Trophoblast cell (in vitro differentiated cells and primary cell): ENCODE results near the gene ZNF680.

Source experiments
- DNase-seq, 2 donors: peaks; one replicate each; pipeline ENCODE4 v3.0.0-alpha.2; 2016
- H2AFZ ChIP-seq: 2 replicates; pipeline ENCODE4 v1.6.1; 2013; ENCODE audit warnings: low read length, moderate library complexity, mild to moderate bottlenecking; ENCODE audit not compliant: insufficient read depth, poor library complexity
- H2AK5ac ChIP-seq: 2 replicates; pipeline ENCODE4 v1.6.1; 2013; ENCODE audit warnings: mild to moderate bottlenecking, low read length
- H2BK120ac ChIP-seq: 2 replicates; pipeline ENCODE4 v1.6.1; 2013; ENCODE audit warnings: low read length, mild to moderate bottlenecking, moderate library complexity; ENCODE audit not compliant: insufficient read depth, poor library complexity
- H2BK12ac ChIP-seq: 2 replicates; pipeline ENCODE4 v1.6.1; 2013; ENCODE audit warnings: mild to moderate bottlenecking, low read length, moderate library complexity
- H2BK5ac ChIP-seq: 2 replicates; pipeline ENCODE4 v1.6.1; 2013; ENCODE audit warnings: low read length, low read depth, moderate library complexity, mild to moderate bottlenecking; ENCODE audit not compliant: poor library complexity
- H3K14ac ChIP-seq: 2 replicates; pipeline ENCODE4 v1.6.1; 2013; ENCODE audit warnings: mild to moderate bottlenecking, low read length
- H3K18ac ChIP-seq: 2 replicates; pipeline ENCODE4 v1.6.1; 2013; ENCODE audit warnings: mild to moderate bottlenecking, low read length
- H3K23ac ChIP-seq: 2 replicates; pipeline ENCODE4 v1.6.1; 2013; ENCODE audit warnings: low read length
- H3K27ac ChIP-seq: 2 replicates; pipeline ENCODE4 v1.5.1; 2013; ENCODE audit warnings: low read depth, mild to moderate bottlenecking, inconsistent platforms, low read length, moderate library complexity
- H3K27me3 ChIP-seq: 2 replicates; pipeline ENCODE4 v1.6.1; 2013; ENCODE audit warnings: inconsistent platforms, mild to moderate bottlenecking, low read length, moderate library complexity; ENCODE audit not compliant: insufficient read depth
- H3K36me3 ChIP-seq, 2 experiments: 1 replicate in 1 of 2; 2 replicates in 1 of 2; pipeline ENCODE4 v1.6.1; 2013; ENCODE audit warnings: low read length in 2 of 2, mild to moderate bottlenecking in 2 of 2, moderate library complexity in 1 of 2; ENCODE audit not compliant: insufficient read depth in 2 of 2, control insufficient read depth in 1 of 2
- H3K4ac ChIP-seq: 2 replicates; pipeline ENCODE4 v1.6.1; 2013; ENCODE audit warnings: low read depth, mild to moderate bottlenecking, low read length, moderate library complexity
- H3K4me1 ChIP-seq, 2 experiments: 1 replicate in 1 of 2; 2 replicates in 1 of 2; pipeline ENCODE4 v1.6.1; 2013; ENCODE audit warnings: low read length in 2 of 2, mild to moderate bottlenecking in 2 of 2, moderate library complexity in 1 of 2; ENCODE audit not compliant: insufficient read depth in 2 of 2, control insufficient read depth in 1 of 2
- H3K4me2 ChIP-seq: 2 replicates; pipeline ENCODE4 v1.6.1; 2013; ENCODE audit warnings: inconsistent platforms, mild to moderate bottlenecking, low read length, moderate library complexity
- H3K4me3 ChIP-seq: 2 replicates; pipeline ENCODE4 v1.5.1; 2013; ENCODE audit warnings: mild to moderate bottlenecking, low read depth, low read length, inconsistent platforms
- H3K79me1 ChIP-seq: one replicate; pipeline ENCODE4 v1.6.1; 2013; ENCODE audit warnings: low read length
- H3K79me2 ChIP-seq: 2 replicates; pipeline ENCODE4 v1.6.1; 2013; ENCODE audit warnings: low read length, mild to moderate bottlenecking; ENCODE audit not compliant: control insufficient read depth, insufficient read depth, poor library complexity
- H3K9ac ChIP-seq: 2 replicates; pipeline ENCODE4 v1.6.1; 2013; ENCODE audit warnings: mild to moderate bottlenecking, low read length
- H3K9me3 ChIP-seq: 2 replicates; pipeline ENCODE4 v1.6.1; 2013; ENCODE audit warnings: low read depth, mild to moderate bottlenecking, control low read depth, inconsistent platforms, low read length; ENCODE audit not compliant: insufficient read depth
- H4K12ac ChIP-seq: 2 replicates; pipeline ENCODE4 v1.6.1; 2013; ENCODE audit warnings: low read depth, mild to moderate bottlenecking, low read length, moderate library complexity
- H4K8ac ChIP-seq: 2 replicates; pipeline ENCODE4 v1.6.1; 2013; ENCODE audit warnings: low read depth, mild to moderate bottlenecking, low read length, moderate library complexity
- H4K91ac ChIP-seq: one replicate; pipeline ENCODE4 v1.6.1; 2013; ENCODE audit warnings: low read depth, mild to moderate bottlenecking, low read length, moderate library complexity
- WGBS: extraction: QIAGEN DNeasy Blood & Tissue Kit; methylation state at CpG from one replicate; pipeline ENCODE4 v1.1.7; 2013; ENCODE audit warnings: missing lambda C conversion rate; ENCODE audit not compliant: insufficient read length, insufficient coverage; ENCODE audit errors: extremely low coverage; 5-methylcytosine and 5-hydroxymethylcytosine counted together

Gene ZNF680

GRCh38 chr7:64608116-64608910, 45.4 kb upstream of the ZNF680 start:
- H3K4me1 ChIP-seq: no peaks in the 10 kb centered on the region
- H3K18ac ChIP-seq: no peak overlapping the region
- DNase-seq: no peak
- no peak overlapping the region for H3K4ac ChIP-seq
- no peaks in the 10 kb centered on the region for H3K27me3 ChIP-seq
- no peak overlapping the region for H3K27ac ChIP-seq
- no peak overlapping the region for H2AFZ ChIP-seq
- no peak overlapping the region for H2BK12ac ChIP-seq
- H3K4me2 ChIP-seq: no peak overlapping the region
- H3K79me1 ChIP-seq: no peaks in the 10 kb centered on the region
- no peak overlapping the region for H4K12ac ChIP-seq
- WGBS: no CpG with 5 or more reads among the region's 6 CpGs
- H3K36me3 ChIP-seq: no peaks in the 10 kb centered on the region
- H3K79me2 ChIP-seq: no peaks in the 10 kb centered on the region
- no peak overlapping the region for H3K9ac ChIP-seq
- no peak overlapping the region for H3K14ac ChIP-seq
- no peak overlapping the region for H2BK120ac ChIP-seq
- H2AK5ac ChIP-seq: no peak overlapping the region
- no peak overlapping the region for H3K4me3 ChIP-seq
- no peak overlapping the region for H4K91ac ChIP-seq
- H3K9me3 ChIP-seq: peaks cover 38% of the 10 kb centered on the region
- H3K23ac ChIP-seq: no peak overlapping the region
- no peak overlapping the region for H2BK5ac ChIP-seq
- no peak overlapping the region for H4K8ac ChIP-seq

- no peak overlapping the region for H3K9ac ChIP-seq
- no peak overlapping the region for H2BK120ac ChIP-seq
- no peak overlapping the region for H4K8ac ChIP-seq
- peaks cover 38% of the 10 kb centered on the region for H3K9me3 ChIP-seq
- H3K18ac ChIP-seq: no peak overlapping the region
- DNase-seq: no peak
- H4K12ac ChIP-seq: no peak overlapping the region
- H3K27ac ChIP-seq: no peak overlapping the region
- no peak overlapping the region for H2AK5ac ChIP-seq
- H3K36me3 ChIP-seq: no peaks in the 10 kb centered on the region
- H3K79me1 ChIP-seq: no peaks in the 10 kb centered on the region
- no peaks in the 10 kb centered on the region for H3K27me3 ChIP-seq
- H3K4ac ChIP-seq: no peak overlapping the region
- no peak overlapping the region for H2BK12ac ChIP-seq
- H3K14ac ChIP-seq: no peak overlapping the region
- H3K23ac ChIP-seq: no peak overlapping the region
- H4K91ac ChIP-seq: no peak overlapping the region
- H2BK5ac ChIP-seq: no peak overlapping the region
- no peak overlapping the region for H2AFZ ChIP-seq
- H3K79me2 ChIP-seq: no peaks in the 10 kb centered on the region
- H3K4me1 ChIP-seq: no peaks in the 10 kb centered on the region
- H3K4me2 ChIP-seq: no peak overlapping the region
- no peak overlapping the region for H3K4me3 ChIP-seq
These were observed 43.5 kb upstream of the ZNF680 start for GRCh38 chr7:64606385-64606784.

- DNase-seq: no peak
- Histone ChIP-seq H3K9me3 (peaks cover 33% of the 10 kb centered on the region), H2BK5ac (no peak overlapping the region), H3K79me1 (no peaks in the 10 kb centered on the region), H3K4me3 (no peak overlapping the region), H2AK5ac (no peak overlapping the region), H3K79me2 (no peaks in the 10 kb centered on the region), H4K91ac (no peak overlapping the region), H3K4me2 (no peak overlapping the region), H3K4ac (no peak overlapping the region), H4K8ac (no peak overlapping the region), H3K4me1 (no peaks in the 10 kb centered on the region), H2BK120ac (no peak overlapping the region), H3K23ac (no peak overlapping the region), H3K36me3 (no peaks in the 10 kb centered on the region), H3K18ac (no peak overlapping the region), H2BK12ac (no peak overlapping the region), H2AFZ (no peak overlapping the region), H3K27ac (no peak overlapping the region), H3K9ac (no peak overlapping the region), H4K12ac (no peak overlapping the region), H3K14ac (no peak overlapping the region), H3K27me3 (no peaks in the 10 kb centered on the region)
- WGBS: no CpG with 5 or more reads among the region's 1 CpG
These were observed 40.4 kb upstream of the ZNF680 start for GRCh38 chr7:64603271-64603670.

GRCh38 chr7:64602518-64602917, 39.6 kb upstream of the ZNF680 start:
- no peak overlapping the region for H3K18ac ChIP-seq
- no peak overlapping the region for H3K27ac ChIP-seq
- H4K8ac ChIP-seq: no peak overlapping the region
- no peaks in the 10 kb centered on the region for H3K36me3 ChIP-seq
- H3K9me3 ChIP-seq: peaks cover 30% of the 10 kb centered on the region
- no peak overlapping the region for H3K4ac ChIP-seq
- H2BK120ac ChIP-seq: no peak overlapping the region
- no peaks in the 10 kb centered on the region for H3K79me2 ChIP-seq
- H2AK5ac ChIP-seq: no peak overlapping the region
- no peak overlapping the region for H2BK5ac ChIP-seq
- DNase-seq: no peak
- no peak overlapping the region for H3K9ac ChIP-seq
- H3K4me1 ChIP-seq: no peaks in the 10 kb centered on the region
- H3K4me2 ChIP-seq: no peak overlapping the region
- no peak overlapping the region for H3K14ac ChIP-seq
- no peak overlapping the region for H2BK12ac ChIP-seq
- H3K4me3 ChIP-seq: no peak overlapping the region
- no peak overlapping the region for H2AFZ ChIP-seq
- H4K91ac ChIP-seq: no peak overlapping the region
- no peaks in the 10 kb centered on the region for H3K79me1 ChIP-seq
- no peak overlapping the region for H3K23ac ChIP-seq
- no peak overlapping the region for H4K12ac ChIP-seq
- H3K27me3 ChIP-seq: no peaks in the 10 kb centered on the region
- no CpG with 5 or more reads among the region's 2 CpGs for WGBS
